PFSK-1 (cell line): ENCODE data around the gene PCIF1.
A peak's percentile ranks its signal among the peaks of the same experiment; 100 is the strongest.

ENCODE experiments used
- FOXP2 ChIP-seq: optimal IDR thresholded peaks from 2 replicates; pipeline ENCODE3; 2011; ENCODE audit warnings: borderline replicate concordance, control low read depth, inconsistent platforms; ENCODE audit not compliant: insufficient read depth; ENCODE audit errors: extremely low read length, extremely low read depth
- POLR2AphosphoS5 ChIP-seq: IDR thresholded peaks from 2 replicates; pipeline ENCODE4 v1.6.1; 2012; ENCODE audit warnings: low read depth, mild to moderate bottlenecking, control low read depth, low read length, moderate library complexity
- REST ChIP-seq, 2 experiments: IDR thresholded peaks; 2 replicates each; pipeline versions ENCODE4 v1.6.1 to v1.8.0; 2011 to 2012; ENCODE audit warnings: low read depth in 2 of 2, low read length in 2 of 2, control low read depth in 1 of 2, inconsistent platforms in 1 of 2, mild to moderate bottlenecking in 1 of 2, moderate library complexity in 1 of 2; ENCODE audit not compliant: insufficient read depth in 1 of 2
- TAF1 ChIP-seq: IDR thresholded peaks from 2 replicates; pipeline ENCODE4 v1.6.1; 2012; ENCODE audit warnings: low read length, control low read depth, borderline replicate concordance; ENCODE audit not compliant: insufficient read depth

- TF ChIP-seq REST (IDR thresholded peaks at IDR 0.05; ENCODE audit: insufficient read depth in 1 of 2, low read depth in 2 of 2, low read length in 2 of 2) (0 out of 4 replicates have a peak, but pooled peaks of 1 of the 2 experiments have one; percentile 21), FOXP2 (no peak), POLR2AphosphoS5 (no peak; the same call in 1 of the 2 replicates), TAF1 (peak; percentile 37; the same call in 1 of the 2 replicates)
These were observed 1.0 kb upstream of the PCIF1 start for GRCh38 chr20:45933266-45934045.
